Chondrocyte (in vitro differentiated cells): ENCODE results near the gene DEAF1. TPM values are rescaled to one million over a fixed set of nuclear protein-coding genes. Genes with fewer than 3 reads are reported as not detected.

Source experiments
- DNase-seq: peaks from one replicate; pipeline ENCODE4 v3.0.0; 2021; ENCODE audit warnings: mixed read lengths, low spot score
- H3K27ac Mint-ChIP-seq: one replicate; pipeline ENCODE4 v1.8.0; 2021; ENCODE audit warnings: mild to moderate bottlenecking, moderate library complexity, mixed read lengths; ENCODE audit not compliant: unreplicated experiment
- H3K27me3 Mint-ChIP-seq: 2 replicates; pipeline ENCODE4 v1.8.0; 2021; ENCODE audit warnings: low read depth, mixed read lengths
- H3K36me3 Mint-ChIP-seq: 2 replicates; pipeline ENCODE4 v1.8.0; 2021; ENCODE audit warnings: low read depth, mixed read lengths
- H3K4me1 Mint-ChIP-seq: 2 replicates; pipeline ENCODE4 v1.8.0; 2021; ENCODE audit warnings: low read depth, mild to moderate bottlenecking, mixed read lengths
- H3K4me3 Mint-ChIP-seq: one replicate; pipeline ENCODE4 v1.8.0; 2021; ENCODE audit warnings: mild to moderate bottlenecking, moderate library complexity, mixed read lengths; ENCODE audit not compliant: unreplicated experiment
- H3K9me3 Mint-ChIP-seq: 2 replicates; pipeline ENCODE4 v1.8.0; 2021; ENCODE audit warnings: low read depth, mixed read lengths
- CTCF ChIP-seq: fragments of 200-600 bp; sonication (generic); IDR thresholded peaks from 2 replicates; pipeline ENCODE4 v1.5.0; 2021; ENCODE audit warnings: antibody characterized with exemption, mild to moderate bottlenecking, moderate library complexity
- total RNA-seq: library from RNA; stranded (reverse); gene quantifications from 3 replicates; pipeline ENCODE4 v1.2.1, GENCODE V29; 2021

The DEAF1 gene
- total RNA-seq, 1 donor from 2014 or later = 67.6 TPM

GRCh38 chr11:629237-629583, 65.8 kb downstream of the DEAF1 start:
- peak overlapping the region; percentile 98 for H3K27ac Mint-ChIP-seq
- peak; percentile 52 for TF ChIP-seq CTCF
- H3K9me3 Mint-ChIP-seq = no peaks in the 10 kb centered on the region
- no peaks in the 10 kb centered on the region for H3K27me3 Mint-ChIP-seq
- no peaks in the 10 kb centered on the region for H3K36me3 Mint-ChIP-seq
- H3K4me3 Mint-ChIP-seq = peak overlapping the region; percentile 50
- DNase-seq = no peak
- peaks cover 21% of the 10 kb centered on the region for H3K4me1 Mint-ChIP-seq

DNA sequence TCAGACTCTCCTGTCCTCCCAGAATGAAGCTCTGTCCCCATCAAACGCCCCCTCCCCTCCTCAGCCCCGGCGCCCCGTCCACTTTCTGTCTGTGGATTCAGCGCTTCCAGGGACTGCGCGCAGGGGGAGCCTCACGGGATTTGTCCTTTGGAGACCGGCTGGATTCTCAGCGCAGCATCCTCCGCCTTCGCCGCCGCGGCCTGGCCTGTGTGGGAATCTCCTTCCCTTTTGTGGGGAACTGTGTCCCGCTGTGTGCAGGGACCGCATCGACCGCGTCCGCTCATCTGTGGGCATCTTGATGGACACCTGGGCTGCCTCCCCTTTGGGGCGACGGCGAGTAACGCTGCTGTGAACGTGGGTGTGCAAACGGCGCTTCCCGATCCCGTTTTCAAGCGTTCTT, 67.0 kb downstream of the DEAF1 start:
- no peaks in the 10 kb centered on the region for H3K27me3 Mint-ChIP-seq
- H3K36me3 Mint-ChIP-seq = no peaks in the 10 kb centered on the region
- no peaks in the 10 kb centered on the region for H3K9me3 Mint-ChIP-seq
- H3K4me3 Mint-ChIP-seq = peak overlapping the region; percentile 33
- TF ChIP-seq CTCF = no peak
- peak overlapping the region; percentile 98 for H3K27ac Mint-ChIP-seq
- DNase-seq = no peak
- peaks cover 29% of the 10 kb centered on the region for H3K4me1 Mint-ChIP-seq

GRCh38 chr11:627308-627576, 67.8 kb downstream of the DEAF1 start:
- H3K27me3 Mint-ChIP-seq = no peaks in the 10 kb centered on the region
- peaks cover 29% of the 10 kb centered on the region for H3K4me1 Mint-ChIP-seq
- TF ChIP-seq CTCF = no peak
- no peak overlapping the region for H3K4me3 Mint-ChIP-seq
- no peak for DNase-seq
- no peaks in the 10 kb centered on the region for H3K36me3 Mint-ChIP-seq
- no peak overlapping the region for H3K27ac Mint-ChIP-seq
- no peaks in the 10 kb centered on the region for H3K9me3 Mint-ChIP-seq

DNA sequence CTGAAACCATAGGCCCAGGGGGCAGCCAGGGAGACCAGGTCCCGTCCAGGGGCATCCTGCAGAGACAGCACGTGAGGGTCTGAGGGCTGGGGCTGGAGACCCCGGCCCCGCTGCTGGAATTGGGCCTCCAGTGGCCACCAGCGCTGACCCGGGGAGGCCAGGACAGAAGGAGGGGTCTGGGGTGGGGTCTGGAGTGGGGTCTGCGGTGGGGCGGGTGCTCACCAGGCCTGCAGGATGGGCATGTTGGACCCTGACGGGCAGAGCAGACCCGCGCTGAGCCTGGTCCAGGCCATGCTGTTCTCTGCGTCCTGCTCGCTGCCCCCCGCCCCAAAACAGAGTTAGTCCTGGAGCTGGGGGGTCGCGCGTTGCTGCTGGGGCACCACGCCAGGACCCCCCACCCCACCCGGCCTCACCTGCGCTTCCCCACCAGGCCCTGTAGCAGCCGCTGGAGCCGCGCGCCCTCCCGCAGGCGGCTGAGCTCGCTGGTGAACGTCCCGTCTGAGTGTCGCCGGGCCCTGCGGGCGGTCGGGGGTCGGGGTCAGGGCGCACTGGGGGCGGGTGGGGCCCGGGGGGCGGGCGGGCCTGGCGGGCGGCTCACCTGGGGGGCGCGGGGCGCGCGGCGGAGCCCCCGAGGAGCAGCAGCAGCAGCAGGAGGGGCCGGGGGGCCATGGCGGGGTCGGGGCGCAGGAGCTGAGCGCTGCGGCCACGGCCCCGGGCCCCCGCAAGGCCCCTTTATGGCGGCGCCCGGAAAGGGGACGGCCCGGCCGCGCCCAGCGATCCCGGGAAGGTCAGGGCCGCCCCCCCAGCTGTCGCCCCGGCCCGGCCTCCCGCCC, 68.3 kb downstream of the DEAF1 start, which contains the start of gene SCT:
TSS of gene SCT (minus strand) at position 707 of the 833 bp plus-strand sequence. CDS start at position 669, 38 bp downstream.
- Mint-ChIP-seq H3K36me3 (no peaks in the 10 kb centered on the region), H3K4me1 (peaks cover 29% of the 10 kb centered on the region), H3K9me3 (no peaks in the 10 kb centered on the region), H3K27ac (peak within 1 kb of the TSS; percentile 98), H3K4me3 (no peak within 1 kb of the TSS), H3K27me3 (no peaks in the 10 kb centered on the region)
- DNase-seq = no peak
- no peak for TF ChIP-seq CTCF

DNA sequence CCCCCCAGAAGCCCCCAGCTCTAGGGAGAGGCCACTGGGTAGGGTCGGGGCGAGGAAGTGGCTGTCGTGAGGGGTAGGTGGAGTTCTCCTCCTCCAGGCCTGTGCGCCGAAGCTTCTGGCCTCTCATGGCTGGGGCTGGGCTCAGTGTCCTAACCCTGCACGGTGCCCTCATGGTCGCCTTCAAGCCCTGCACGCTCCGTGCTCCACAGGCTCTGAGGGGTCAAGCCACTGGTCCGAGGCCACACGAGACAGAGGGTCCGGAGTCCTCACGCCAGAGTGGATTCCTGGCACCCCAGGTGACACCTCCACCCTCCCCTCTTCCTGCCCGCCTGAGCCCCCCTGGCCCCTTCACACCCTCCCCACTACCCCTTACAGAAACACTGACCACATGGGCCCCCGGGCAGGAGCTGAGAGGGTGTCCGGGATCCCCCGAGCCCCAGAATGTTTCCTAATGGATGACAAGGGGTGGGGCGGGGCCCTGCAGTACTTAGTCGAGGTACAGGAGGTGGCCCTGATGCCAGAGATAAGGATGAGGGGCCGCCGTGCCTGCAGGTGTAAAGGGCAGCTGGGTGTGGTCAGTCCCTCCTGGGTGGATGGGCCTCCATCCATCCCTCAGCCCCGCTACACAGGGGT, 69.3 kb downstream of the DEAF1 start:
- Mint-ChIP-seq H3K36me3 (no peaks in the 10 kb centered on the region), H3K27me3 (no peaks in the 10 kb centered on the region), H3K4me1 (peaks cover 29% of the 10 kb centered on the region), H3K9me3 (no peaks in the 10 kb centered on the region), H3K4me3 (no peak overlapping the region), H3K27ac (no peak overlapping the region)
- no peak for TF ChIP-seq CTCF
- DNase-seq = no peak
